Measurements from ENCODE around the gene FAAH2.
"Not testable (repeated sequence)": the region's sequence is repeated elsewhere in the genome, so short reads cannot be mapped to it uniquely, and the experiment has no call there.

FAAH2 gene, protein sequence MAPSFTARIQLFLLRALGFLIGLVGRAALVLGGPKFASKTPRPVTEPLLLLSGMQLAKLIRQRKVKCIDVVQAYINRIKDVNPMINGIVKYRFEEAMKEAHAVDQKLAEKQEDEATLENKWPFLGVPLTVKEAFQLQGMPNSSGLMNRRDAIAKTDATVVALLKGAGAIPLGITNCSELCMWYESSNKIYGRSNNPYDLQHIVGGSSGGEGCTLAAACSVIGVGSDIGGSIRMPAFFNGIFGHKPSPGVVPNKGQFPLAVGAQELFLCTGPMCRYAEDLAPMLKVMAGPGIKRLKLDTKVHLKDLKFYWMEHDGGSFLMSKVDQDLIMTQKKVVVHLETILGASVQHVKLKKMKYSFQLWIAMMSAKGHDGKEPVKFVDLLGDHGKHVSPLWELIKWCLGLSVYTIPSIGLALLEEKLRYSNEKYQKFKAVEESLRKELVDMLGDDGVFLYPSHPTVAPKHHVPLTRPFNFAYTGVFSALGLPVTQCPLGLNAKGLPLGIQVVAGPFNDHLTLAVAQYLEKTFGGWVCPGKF
- total RNA-seq: 3.9 to 10.0 reads per million in 2 donors

DNA sequence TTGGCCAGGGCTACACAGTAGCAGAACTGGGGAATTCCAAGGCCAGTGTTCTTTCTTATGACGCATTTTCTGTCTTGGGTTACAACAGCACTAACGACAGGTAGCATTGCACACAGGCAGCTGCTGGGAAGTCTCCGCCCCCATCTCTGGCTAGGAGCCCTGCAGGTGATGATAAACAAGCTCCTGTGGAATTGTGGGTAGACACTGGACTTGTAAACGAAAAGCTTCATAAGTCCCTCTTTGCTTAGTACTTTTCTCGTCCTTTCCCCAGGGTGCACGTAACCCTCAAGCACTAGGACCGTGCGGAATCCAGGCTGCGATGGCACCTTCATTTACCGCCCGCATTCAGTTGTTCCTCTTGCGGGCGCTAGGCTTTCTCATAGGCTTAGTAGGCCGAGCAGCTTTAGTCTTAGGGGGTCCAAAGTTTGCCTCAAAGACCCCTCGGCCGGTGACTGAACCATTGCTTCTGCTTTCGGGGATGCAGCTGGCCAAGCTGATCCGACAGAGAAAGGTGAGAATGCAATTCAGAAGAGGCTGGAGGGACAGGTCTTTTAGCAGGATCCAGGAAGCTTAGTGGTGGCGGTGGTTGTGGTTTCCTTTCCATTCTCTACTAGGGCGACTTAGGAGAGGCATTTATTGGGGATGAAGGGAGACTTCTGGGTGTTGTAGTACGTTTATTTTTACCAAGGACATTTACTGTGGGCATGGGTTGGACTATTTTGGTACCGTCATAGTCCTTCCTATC lies at the start of gene FAAH2:
TSS of gene FAAH2 (plus strand) at position 200 of the 745 bp plus-strand sequence. CDS start at position 320, 120 bp downstream.
- DNase-seq: no peak

DNA sequence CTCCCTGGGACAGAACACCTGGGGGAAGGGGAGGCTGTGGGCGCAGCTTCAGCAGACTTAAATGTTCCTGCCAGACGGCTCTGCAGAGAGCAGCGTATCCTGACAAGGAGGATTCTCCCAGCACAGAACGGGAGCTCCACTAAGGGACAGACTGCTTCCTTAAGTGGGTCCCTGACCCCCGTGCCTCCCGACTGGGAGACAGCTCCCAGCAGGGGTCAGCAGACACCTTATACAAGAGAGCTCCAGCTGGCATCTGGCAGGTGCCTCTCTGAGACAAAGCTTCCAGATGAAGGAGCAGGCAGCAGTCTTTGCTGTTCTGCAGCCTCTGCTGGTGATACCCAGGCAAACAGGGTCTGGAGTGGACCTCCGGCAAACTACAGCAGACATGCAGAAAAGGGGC lies 44.5 kb upstream of the FAAH2 start:
- DNase-seq: no peak

DNA sequence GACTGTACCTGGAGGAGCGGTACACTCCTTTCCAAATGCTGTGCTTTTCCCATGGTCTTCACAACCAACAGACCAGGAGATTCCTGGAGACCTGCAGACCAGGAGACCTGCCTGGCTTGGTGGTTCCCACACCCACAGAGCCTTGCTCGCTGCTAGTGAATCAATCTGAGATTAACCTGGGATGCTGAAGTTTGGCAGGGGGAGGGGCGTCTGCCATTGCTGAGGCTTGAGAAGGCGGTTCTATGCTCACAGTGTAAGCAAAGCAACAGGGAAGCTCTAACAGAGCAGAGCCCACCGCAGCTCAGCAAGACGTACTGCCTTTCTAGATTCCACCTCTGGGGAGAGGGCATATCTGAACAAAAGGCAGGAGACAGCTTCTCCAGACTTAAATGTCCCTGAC lies 34.5 kb upstream of the FAAH2 start:
- no peak for DNase-seq

DNA sequence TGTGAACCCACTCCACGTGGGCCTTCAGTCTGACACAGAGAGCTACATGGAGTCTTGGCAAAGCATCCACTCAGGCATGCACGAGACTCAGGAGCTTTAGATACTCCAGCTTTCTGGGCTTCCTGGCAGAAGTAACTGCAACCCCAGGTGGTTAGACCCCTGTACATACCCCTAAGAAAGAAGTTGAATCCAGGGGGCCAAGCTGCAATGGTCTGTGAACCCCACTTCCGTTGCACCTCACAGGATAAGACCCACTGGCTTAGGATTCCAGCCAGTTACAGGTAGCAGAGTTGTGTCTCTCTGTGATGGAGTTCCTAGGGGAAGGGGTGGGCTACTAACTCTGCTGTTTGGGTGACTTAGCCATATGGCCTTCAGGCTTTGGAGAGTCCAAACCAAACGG lies 21.4 kb upstream of the FAAH2 start:
- DNase-seq: no peak

DNA sequence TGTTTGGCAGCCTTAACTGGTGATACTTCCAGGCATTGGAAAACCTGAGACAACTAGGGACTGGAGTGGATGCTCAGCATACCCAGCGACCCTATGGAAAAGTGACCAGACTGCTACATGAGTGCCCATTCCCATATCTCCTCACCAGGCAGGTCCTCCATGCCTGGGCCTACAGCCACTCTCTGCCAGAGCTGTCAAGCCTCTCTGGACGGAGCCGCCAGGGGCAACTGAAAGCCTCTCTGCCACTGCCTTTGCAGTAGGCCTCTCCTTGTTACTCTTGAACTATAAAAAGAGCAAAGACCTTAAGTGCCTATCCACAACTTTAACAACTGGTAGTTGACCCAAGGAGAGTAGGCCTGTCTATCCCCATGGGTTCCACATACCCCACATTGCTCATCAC lies 20.2 kb upstream of the FAAH2 start:
- no peak for DNase-seq

DNA sequence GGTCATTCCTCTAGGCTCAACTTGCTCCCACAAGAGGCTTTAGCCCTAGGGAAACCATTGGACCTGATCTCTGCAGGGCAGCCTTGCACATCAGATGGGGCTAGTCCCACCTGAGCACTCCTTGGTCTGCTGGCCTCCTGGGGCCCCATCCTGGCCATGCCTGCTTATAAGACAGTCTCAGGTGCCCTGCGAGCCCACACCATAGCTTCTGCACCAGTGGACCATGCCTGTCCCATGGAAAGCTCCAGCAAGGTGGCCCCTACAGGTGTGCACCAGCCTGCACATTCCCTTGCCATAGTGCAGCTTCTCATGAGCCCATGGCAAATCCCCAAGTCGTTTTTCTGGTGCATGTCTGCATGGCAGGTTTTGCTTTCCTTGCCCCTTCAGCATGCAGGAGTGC lies 19.6 kb upstream of the FAAH2 start:
- no peak for DNase-seq

DNA sequence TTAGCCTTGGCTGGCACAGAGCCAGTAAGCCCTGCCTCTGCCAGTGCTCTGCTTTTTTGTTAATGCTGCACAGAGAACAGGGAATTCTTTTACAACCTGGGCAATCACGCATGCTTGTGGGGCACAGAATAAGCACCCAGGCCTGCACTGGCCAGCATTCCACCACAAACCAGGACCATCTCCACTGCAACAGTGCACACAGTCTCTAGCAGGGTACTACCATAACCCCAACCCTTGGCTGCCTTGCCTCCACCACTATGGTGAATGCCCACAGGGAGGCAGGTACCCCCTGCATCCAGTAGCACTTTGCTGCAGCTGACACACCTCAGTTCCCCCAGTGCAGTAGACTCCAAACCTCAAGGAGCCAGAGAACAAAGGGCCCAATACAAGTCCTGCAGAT lies 19.2 kb upstream of the FAAH2 start:
- no peak for DNase-seq

DNA sequence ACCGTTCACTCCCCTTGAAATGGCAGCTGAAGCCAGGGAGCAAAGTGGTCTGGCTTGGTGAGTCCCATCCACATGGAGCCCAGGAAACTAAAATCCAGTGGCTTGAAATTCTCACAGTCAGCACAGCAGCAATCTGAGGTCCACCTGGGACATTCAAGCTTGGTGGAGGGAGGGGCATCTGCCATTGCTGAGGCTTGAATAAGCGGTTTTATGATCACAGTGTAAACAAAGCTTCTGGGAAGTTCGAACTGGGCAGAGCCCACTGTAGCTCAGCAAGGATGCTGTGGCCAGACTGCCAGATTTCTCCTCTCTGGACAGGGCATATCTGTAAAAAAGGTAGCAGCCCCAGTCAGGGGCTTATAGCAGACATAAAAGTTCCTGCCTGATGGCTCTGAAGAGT lies 15.5 kb upstream of the FAAH2 start:
- DNase-seq: no peak

DNA sequence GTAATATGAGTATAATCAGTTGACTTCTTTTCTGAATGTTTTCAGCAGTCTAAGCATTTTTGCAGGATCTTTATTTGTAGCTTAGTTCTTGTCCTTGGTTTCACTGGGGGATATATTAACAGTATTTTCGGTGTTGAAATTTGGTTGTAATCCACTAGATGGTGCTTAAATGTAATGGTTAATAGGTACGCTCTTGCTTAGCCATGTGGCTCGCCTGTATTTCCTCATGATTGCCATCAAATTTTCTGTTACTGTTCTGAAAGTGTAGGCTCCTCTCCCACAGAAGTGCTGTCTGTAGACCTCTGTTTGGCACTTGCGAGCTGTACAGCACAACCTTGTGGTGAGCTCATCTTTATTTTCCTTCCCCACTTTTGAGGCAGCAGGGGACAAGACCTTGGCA lies 3.9 kb upstream of the FAAH2 start:
- DNase-seq: no peak

DNA sequence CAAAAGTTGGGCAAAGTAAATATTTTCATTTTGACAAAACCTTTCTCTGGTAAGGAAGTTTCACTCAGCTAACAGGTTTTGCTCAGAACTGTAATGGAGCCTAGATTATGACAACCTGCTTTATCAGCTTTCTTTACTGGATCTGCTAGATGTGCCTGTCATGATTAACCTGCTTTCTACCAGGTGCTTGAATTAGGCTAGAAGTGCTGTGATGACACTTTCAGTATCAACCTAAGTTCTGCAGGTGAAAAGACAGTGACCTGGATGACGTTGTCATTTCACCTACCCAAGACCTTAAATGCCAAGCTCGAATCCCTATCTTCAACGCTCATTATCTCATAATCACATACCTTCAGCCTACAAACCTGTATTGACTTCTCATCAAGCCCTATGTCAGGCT lies 1.5 kb upstream of the FAAH2 start:
- DNase-seq: no peak

DNA sequence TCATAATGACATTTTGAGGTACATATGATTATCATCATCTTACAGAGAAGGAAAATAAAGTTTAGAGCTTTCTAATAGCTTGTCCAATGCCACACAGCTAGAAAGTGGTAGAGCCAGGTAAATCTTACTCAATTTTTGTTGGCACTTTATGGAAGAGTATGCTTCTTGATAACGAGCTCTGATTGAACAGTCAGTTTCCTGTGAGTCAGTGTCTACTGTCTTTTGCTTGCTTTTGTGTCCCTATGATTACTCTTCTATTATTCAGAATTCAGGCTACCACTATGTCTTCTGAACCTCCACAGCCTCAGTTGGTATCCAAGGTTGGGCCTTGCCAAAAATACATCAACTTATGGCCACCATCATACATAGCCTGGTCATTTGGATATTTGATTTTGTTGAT lies 2.6 kb downstream of the FAAH2 start:
- DNase-seq: no peak

DNA sequence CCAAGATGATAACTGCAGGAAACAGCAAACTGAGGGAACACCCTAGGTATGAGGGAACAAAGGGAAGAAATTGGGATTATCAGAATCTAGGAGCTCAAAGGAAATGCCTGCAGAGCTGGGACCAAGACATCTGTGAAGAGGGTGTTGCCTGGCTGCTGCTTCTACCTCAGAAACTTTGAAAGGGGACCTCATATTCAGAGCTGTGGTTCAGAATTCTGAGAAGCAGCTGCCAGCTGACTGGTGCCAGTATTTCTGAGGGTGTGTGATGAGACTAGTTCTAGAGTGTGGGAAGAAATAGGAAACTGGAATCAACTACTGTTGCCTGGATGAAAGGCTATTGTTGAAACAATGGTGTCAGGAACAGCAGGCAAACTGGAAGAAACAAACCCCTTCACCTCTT lies 8.5 kb downstream of the FAAH2 start:
- no peak for DNase-seq

DNA sequence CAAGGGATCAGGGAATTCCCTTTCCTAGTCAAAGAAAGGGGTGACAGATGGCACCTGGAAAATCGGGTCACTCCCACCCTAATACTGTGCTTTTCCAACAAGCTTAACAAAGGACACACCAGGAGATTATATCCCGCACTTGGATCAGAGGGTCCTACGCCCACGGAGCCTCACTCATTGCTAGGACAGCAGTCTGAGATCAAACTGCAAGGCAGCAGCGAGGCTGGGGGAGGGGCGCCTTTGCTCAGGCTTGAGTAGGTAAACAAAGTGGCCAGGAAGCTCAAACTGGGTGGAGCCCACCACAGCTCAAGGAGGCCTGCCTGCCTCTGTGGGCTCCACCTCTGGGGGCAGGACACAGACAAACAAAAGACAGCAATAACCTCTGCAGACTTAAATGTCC lies 9.2 kb downstream of the FAAH2 start:
- DNase-seq: not testable (repeated sequence)

DNA sequence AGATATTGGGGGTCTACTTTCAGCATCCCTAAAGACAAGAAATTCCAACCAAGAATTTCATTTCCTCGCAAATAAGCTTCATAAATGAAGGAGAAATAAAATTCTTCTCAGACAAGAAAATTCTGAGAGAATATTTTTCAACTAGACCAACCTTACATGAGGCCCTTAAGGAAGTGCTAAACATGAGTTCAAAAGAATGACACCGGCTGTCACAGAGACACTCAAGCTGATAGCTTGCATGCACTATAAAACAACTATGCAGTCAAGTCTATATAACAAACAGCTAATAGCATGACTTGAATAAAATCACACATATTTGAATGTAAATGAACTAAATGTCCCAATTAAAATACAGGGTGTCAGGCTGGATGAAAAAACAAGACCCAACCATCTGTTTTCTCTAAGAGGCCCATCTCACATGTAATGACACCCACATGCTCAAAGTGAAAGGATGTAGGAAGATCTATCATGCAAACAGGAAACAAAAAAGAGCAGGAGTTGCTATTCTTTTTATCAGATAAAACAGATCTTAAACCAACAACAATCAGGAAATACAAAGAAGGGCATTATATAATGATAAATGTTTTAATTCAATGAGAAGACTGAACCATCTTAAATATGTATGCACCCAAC lies 27.2 kb downstream of the FAAH2 start:
- no peak for DNase-seq

DNA sequence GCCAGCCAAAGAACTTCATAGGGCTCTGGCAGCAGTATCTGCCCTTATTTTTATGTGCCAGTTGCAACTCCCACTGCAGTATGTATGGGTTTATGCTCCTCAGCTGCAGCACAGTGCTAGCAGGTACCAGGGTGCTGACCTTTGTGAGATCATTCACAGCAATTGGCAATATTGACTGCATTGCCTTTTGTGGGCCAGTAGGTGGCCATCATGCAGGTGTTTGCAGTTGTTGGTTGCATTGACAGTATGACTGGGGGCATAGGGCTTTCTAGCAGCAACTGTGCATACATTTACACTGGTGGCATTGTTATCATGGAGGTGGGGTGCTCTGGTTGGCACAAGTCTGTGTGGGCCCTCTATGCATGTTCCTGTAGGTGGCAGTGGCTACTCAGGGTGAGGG lies 42.5 kb downstream of the FAAH2 start:
- DNase-seq: no peak

DNA sequence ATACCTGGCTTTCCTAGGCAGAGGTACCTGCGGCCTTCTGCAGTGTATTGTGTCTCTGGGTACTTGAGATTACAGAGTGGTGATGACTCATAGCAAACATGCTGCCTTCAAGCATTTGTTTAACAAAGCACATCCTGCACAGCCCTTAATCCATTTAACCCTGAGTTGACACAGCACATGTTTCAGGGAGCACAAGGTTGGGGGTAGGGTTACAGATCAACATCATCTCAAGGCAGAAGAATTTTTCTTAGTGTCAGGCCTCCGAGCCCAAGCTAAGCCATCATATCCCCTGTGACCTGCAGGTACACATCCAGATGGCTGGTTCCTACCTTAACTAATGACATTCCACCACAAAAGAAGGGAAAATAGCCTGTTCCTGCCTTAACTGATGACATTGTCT lies 49.3 kb downstream of the FAAH2 start:
- not testable (repeated sequence) for DNase-seq

DNA sequence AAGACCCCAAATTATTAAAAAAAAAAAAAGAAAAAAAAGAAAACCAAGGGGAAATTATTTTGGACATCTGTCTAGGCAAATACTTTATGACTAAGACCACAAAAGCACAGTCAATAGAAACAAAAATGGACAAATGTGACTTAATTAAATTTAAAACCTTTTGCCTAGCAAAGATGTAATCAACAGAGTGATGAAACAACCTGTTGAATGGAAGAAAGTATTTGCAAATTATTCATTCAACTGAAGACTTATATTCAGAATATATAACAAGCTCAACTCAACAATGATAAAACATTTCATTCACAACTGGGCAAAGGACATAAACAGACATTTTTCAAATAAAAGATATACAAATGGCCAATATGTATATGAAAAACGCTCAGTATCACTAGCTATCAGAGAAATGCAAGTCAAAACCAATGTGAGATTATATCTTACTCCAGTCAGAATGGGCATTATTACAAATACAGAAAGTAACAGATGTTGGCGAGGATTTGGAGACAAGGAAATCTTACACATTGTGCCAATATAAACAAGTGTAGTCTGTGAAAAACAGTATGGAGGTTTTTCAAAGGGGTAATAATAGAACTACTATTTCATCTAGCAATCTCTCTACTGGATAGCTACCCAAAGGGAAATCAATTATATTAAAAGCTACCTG lies 67.1 kb downstream of the FAAH2 start:
- no peak for DNase-seq

DNA sequence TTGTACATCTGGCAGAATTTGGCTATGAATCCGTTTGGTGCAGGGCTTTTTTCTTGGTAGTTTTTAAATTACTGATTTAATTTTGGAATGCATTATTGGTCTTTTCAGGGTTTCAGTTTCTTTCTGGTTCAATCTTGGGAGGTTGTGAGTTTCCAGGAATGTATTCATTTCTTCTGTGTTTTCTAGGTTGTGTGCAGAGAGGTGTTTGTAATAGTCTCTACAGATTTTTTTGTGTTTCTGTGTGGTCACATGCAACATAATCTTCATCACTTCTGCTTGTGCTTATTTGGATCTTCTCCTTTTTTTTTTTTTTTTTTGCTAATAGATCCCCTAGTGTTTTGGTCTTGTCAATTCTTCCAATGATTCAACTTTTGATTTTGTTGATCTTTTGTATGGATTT lies 77.6 kb downstream of the FAAH2 start:
- DNase-seq: no peak

DNA sequence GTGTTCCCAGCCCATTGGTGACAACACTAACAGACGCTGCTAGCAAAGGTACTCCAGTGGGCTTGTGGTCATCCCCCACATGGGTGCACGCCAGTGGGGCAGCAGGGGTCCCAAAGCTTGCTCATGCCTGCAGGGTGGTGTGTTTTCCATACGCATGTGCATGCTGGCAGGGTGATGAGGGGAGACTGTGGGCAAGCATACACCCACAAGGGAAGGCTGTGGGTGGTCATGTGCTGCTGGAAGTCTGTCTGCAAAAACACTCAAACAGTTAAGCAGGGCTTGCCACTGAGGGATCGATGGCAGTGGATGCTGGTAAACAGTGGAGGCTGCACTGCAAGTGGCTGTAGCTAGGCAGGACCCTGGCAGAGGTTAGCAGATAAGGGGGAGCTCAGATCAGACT lies 79.9 kb downstream of the FAAH2 start:
- no peak for DNase-seq

DNA sequence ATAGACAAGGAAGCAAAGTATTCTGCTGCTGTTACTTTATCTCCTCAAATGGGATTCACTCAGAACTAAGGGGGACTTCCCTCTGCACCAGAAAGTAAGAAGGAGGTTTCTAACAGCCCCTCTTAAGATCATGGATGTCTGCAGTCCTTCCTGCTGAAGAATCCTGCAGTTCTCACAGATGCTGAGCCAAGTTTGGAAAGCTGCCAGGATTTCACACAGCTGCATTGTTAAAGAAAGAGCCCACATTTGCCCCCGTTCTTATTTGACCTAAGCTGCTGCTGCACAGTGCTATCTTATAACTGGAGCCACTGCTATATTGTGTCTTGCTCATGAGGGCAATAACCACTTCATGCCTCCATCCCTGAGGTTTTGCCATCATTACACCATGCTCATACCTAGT lies 81.1 kb downstream of the FAAH2 start:
- DNase-seq: no peak

DNA sequence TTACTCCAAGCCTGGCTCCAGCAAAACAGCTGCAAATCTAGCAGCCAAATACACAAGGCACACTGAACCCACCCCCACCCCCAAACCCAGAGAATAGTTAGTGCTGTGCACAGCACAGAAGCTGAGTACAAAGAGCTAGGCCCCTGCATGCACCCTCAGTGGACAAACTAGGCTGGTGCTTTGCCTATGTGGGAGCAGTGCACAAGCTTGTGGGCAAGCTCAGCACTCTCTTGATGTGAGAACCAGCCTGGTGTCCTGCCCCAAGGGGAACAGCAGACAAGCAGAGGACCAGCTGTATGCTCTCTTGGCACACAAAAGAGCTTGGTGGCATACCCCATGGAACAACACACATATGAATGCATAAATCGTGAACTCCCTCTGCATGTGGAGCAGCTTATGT lies 81.7 kb downstream of the FAAH2 start:
- no peak for DNase-seq

DNA sequence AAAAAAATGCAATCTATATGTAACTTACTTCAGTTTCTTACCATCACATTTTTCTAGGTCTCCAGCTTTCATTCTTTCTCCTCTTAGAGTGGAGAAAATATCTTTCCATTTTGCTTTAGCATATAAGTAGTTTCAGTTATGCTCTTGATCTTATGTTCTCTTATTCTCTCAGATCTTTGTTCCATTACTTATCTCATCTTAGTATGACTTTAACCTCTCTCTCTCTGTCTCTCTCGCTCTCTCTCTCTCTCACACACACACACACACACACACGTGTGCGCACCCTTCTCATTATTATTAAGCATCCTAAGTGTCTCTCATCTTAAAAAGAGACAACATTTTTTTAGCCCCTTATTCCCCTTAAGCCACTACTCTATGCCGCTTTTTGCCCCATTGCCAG lies 92.8 kb downstream of the FAAH2 start:
- no peak for DNase-seq
